Neuronal stem cell (in vitro differentiated cells): ENCODE measurements around the gene MCC.

ENCODE experiments used
- DNase-seq: peaks from one replicate; pipeline ENCODE4 v3.0.0-alpha.2; 2013; ENCODE audit warnings: low spot score
- H2AFZ ChIP-seq: one replicate; pipeline ENCODE4 v1.6.1; 2013; ENCODE audit warnings: mild to moderate bottlenecking, low read length, inconsistent platforms
- H2AK5ac ChIP-seq: 2 replicates; pipeline ENCODE4 v1.6.1; 2013; ENCODE audit warnings: low read depth, mild to moderate bottlenecking, inconsistent platforms, low read length, moderate library complexity, mixed read lengths
- H2BK120ac ChIP-seq: 2 replicates; pipeline ENCODE4 v1.6.1; 2013; ENCODE audit warnings: low read depth, mild to moderate bottlenecking, inconsistent platforms, low read length, moderate library complexity, mixed read lengths
- H2BK12ac ChIP-seq: one replicate; pipeline ENCODE4 v1.6.1; 2013; ENCODE audit warnings: low read length, inconsistent platforms
- H2BK15ac ChIP-seq: 2 replicates; pipeline ENCODE4 v1.6.1; 2013; ENCODE audit warnings: mild to moderate bottlenecking, low read length, inconsistent platforms, mixed read lengths
- H2BK5ac ChIP-seq: one replicate; pipeline ENCODE4 v1.6.1; 2013; ENCODE audit warnings: inconsistent platforms, mild to moderate bottlenecking, low read length, moderate library complexity
- H3K14ac ChIP-seq: one replicate; pipeline ENCODE4 v1.6.1; 2013; ENCODE audit warnings: low read length, inconsistent platforms
- H3K18ac ChIP-seq: 2 replicates; pipeline ENCODE4 v1.6.1; 2013; ENCODE audit warnings: low read length, inconsistent platforms
- H3K23ac ChIP-seq: 2 replicates; pipeline ENCODE4 v1.6.1; 2013; ENCODE audit warnings: low read depth, mild to moderate bottlenecking, mixed read lengths, low read length, inconsistent platforms; ENCODE audit not compliant: poor library complexity
- H3K27ac ChIP-seq: replicated peaks from 3 replicates; pipeline ENCODE4 v1.5.1; 2013; ENCODE audit warnings: low read length, inconsistent platforms
- H3K27me3 ChIP-seq, 3 experiments: 2 replicates each; pipeline ENCODE4 v1.6.1; 2013; ENCODE audit warnings: low read length in 3 of 3, mild to moderate bottlenecking in 2 of 3, inconsistent platforms in 1 of 3, low read depth in 1 of 3, mixed read lengths in 1 of 3, moderate library complexity in 1 of 3; ENCODE audit not compliant: control insufficient read depth in 3 of 3, insufficient read depth in 3 of 3
- H3K36me3 ChIP-seq, 2 donors: replicated peaks in 1 of 2; 2 replicates each; pipeline ENCODE4 v1.6.1; 2013; ENCODE audit warnings: low read length in 2 of 2; ENCODE audit not compliant: control insufficient read depth in 2 of 2, insufficient read depth in 2 of 2
- H3K4ac ChIP-seq: 2 replicates; pipeline ENCODE4 v1.6.1; 2013; ENCODE audit warnings: inconsistent platforms, mild to moderate bottlenecking, low read length, moderate library complexity
- H3K4me1 ChIP-seq, 2 donors: 1 replicate in 1 of 2; 2 replicates in 1 of 2; pipeline ENCODE4 v1.6.1; 2013; ENCODE audit warnings: low read length in 2 of 2, low read depth in 1 of 2; ENCODE audit not compliant: control insufficient read depth in 2 of 2, insufficient read depth in 1 of 2
- H3K4me2 ChIP-seq: one replicate; pipeline ENCODE4 v1.6.1; 2013; ENCODE audit warnings: mild to moderate bottlenecking, low read length, inconsistent platforms; ENCODE audit not compliant: insufficient read depth, poor library complexity, severe bottlenecking
- H3K4me3 ChIP-seq, 2 donors: 2 replicates each; pipeline ENCODE4 v1.5.1; 2013; ENCODE audit warnings: low read length in 2 of 2, mild to moderate bottlenecking in 2 of 2, inconsistent platforms in 1 of 2, moderate library complexity in 1 of 2
- H3K79me1 ChIP-seq: one replicate; pipeline ENCODE4 v1.6.1; 2013; ENCODE audit warnings: low read depth, mild to moderate bottlenecking, inconsistent platforms, low read length, moderate library complexity
- H3K9ac ChIP-seq: one replicate; pipeline ENCODE4 v1.6.1; 2013; ENCODE audit warnings: mild to moderate bottlenecking, low read depth, low read length, inconsistent platforms; ENCODE audit not compliant: poor library complexity
- H3K9me3 ChIP-seq, 2 donors: replicated peaks in 1 of 2; 2 replicates each; pipeline versions ENCODE3 to v1.6.1; 2013; ENCODE audit warnings: low read length in 2 of 2, mild to moderate bottlenecking in 2 of 2, inconsistent platforms in 1 of 2, low read depth in 1 of 2, mixed read lengths in 1 of 2, moderate library complexity in 1 of 2; ENCODE audit not compliant: control insufficient read depth in 2 of 2, insufficient read depth in 1 of 2
- H4K8ac ChIP-seq: one replicate; pipeline ENCODE4 v1.6.1; 2013; ENCODE audit warnings: low read depth, mild to moderate bottlenecking, inconsistent platforms, low read length, moderate library complexity
- H4K91ac ChIP-seq: one replicate; pipeline ENCODE4 v1.6.1; 2013; ENCODE audit warnings: low read length, low read depth, mild to moderate bottlenecking, inconsistent platforms; ENCODE audit not compliant: poor library complexity
- WGBS, 2 donors: extraction: QIAGEN DNeasy Blood & Tissue Kit; methylation state at CpG; one replicate each; pipeline ENCODE4 v1.1.7; 2013; ENCODE audit warnings: missing lambda C conversion rate in 2 of 2, mixed read lengths in 1 of 2; ENCODE audit not compliant: insufficient read length in 2 of 2, insufficient replicate concordance in 1 of 2; ENCODE audit errors: extremely low coverage in 2 of 2; 5-methylcytosine and 5-hydroxymethylcytosine counted together

The MCC gene

DNA sequence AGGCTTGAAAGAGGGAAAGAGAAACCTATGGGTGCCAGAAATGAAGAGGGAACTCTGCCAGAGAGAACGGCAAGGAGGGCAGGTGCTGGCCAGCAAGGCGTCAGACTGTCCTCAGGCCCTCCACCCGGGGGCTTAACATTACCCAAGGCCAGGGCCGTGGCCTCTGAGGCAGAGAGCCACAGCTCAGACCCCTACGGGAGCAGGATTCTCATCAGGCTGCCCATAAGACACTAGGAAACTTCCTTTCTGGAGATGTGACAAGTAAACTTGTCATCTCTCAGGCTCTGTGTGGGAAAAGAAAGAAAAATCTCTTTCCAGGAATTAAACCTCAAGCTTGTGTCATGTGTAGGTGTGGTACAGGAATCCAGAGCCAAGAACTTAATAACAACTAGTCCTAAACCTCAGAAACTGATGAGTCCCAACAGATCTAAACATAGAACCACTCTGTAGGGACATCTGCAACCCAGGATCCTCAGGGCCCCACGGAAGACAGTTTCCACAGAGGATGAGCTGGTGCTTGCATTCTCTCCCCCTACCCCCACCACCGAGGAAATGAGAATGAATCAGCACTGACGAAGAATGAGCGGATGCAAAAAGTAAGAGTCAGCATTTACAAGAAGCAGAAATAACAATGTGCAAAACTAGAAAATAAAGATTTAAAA, 437.4 kb downstream of the MCC start:
- Histone ChIP-seq H3K4me3 (no peak overlapping the region), H2AFZ (no peak overlapping the region), H3K14ac (no peak overlapping the region), H2BK12ac (no peak overlapping the region), H4K8ac (no peak overlapping the region), H3K23ac (no peak overlapping the region), H3K36me3 (peaks cover 0 to 40% of the 10 kb centered on the region in 2 donors), H3K4me2 (no peak overlapping the region), H3K27ac (no peak overlapping the region), H3K79me1 (no peaks in the 10 kb centered on the region), H2AK5ac (no peak overlapping the region), H3K9me3 (no peaks in the 10 kb centered on the region), H2BK15ac (no peak overlapping the region), H2BK5ac (no peak overlapping the region), H2BK120ac (no peak overlapping the region), H3K9ac (no peak overlapping the region), H3K18ac (no peak overlapping the region), H4K91ac (no peak overlapping the region), H3K27me3 (no peaks in the 10 kb centered on the region), H3K4me1 (no peaks in the 10 kb centered on the region), H3K4ac (no peak overlapping the region)
- no CpG with 5 or more reads among the region's 9 CpGs for WGBS, 2 donors
- DNase-seq: no peak

DNA sequence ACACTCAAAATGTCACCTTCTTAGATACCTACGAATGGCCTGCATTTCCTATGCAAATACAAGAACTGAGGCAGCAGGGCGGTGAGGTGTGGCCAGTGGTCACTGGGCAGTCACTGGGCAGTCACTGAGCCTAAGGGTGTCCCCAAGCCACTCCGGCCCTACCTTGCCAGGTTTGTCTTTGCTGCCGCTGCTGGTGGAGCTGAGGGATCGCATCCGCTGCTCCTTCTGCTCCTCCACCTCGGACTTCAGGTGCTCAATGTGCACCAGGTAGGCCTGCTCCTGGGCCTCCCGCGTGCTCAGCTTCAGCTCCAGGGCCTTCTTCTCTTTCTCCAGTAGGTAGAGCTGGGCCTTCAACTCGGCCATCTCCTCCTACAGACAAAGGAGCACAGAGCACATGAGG, 439.3 kb downstream of the MCC start:
- Histone ChIP-seq H3K36me3 (peaks cover 0 to 40% of the 10 kb centered on the region in 2 donors), H4K91ac (no peak overlapping the region), H3K79me1 (no peaks in the 10 kb centered on the region), H3K27ac (no peak overlapping the region), H2BK15ac (no peak overlapping the region), H3K23ac (peak overlapping the region; percentile 13), H2BK12ac (no peak overlapping the region), H3K4me3 (no peak overlapping the region), H3K9me3 (no peaks in the 10 kb centered on the region), H2BK120ac (no peak overlapping the region), H4K8ac (no peak overlapping the region), H3K9ac (no peak overlapping the region), H3K18ac (no peak overlapping the region), H3K4me2 (no peak overlapping the region), H2AK5ac (no peak overlapping the region), H2AFZ (no peak overlapping the region), H3K27me3 (no peaks in the 10 kb centered on the region), H3K4me1 (no peaks in the 10 kb centered on the region), H3K4ac (no peak overlapping the region), H3K14ac (no peak overlapping the region), H2BK5ac (no peak overlapping the region)
- DNase-seq: no peak
- WGBS, 2 donors: no CpG with 5 or more reads among the region's 10 CpGs

DNA sequence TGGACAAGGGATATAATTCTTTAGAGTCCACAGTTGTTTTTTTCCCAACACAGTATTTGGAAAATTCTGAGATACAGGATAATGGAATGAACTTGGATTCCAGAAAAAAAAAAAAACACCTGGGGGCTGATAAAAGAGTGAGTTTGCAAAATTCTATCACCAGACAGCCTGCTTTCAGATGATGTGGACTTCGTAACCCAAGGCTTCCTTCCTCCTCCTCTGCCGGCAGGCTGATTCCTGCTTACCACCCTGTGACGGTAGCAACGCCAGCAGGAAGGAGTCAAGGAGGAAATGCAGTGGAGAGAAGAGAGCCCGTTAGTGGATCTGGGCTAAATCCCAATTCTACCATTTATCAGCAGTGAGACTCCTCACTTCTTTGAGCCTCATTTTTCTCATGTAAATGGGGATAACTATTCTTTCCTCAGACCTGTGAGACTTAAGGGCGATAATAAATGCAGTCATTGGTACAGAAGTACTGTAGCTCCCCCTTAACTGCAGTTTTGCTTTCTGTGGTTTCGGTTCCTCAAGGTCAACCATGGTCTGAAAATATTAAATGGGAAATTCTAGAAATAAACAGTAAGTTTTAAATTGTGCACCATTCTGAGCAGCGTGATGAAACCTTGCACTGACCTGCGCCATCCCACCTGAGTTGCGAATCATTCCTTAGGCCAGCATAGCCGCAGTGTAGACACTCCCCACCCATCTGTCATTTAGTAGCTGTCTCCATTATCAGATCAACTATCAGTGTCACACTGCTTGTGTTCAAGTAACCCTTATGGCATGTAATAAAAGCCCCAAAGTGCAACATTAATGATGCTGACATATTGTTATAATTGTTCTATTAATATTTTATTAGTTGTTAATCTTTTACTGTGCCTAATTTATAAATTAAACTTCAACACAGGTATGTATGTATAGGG, 440.3 kb downstream of the MCC start:
- no peak overlapping the region for H3K4me2 ChIP-seq
- H3K4me1 ChIP-seq: peaks cover 0 to 2% of the 10 kb centered on the region in 2 donors
- no peak overlapping the region for H3K27ac ChIP-seq

GRCh38 chr5:113047234-113047633, 441.0 kb downstream of the MCC start:
- WGBS, 2 donors: no CpG with 5 or more reads among the region's 2 CpGs
- H3K14ac ChIP-seq: no peak overlapping the region
- no peak overlapping the region for H2BK15ac ChIP-seq
- H2BK120ac ChIP-seq: no peak overlapping the region
- no peak overlapping the region for H2AFZ ChIP-seq
- H3K4me2 ChIP-seq: no peak overlapping the region
- no peaks in the 10 kb centered on the region for H3K79me1 ChIP-seq
- H3K4ac ChIP-seq: no peak overlapping the region
- peaks cover 0 to 2% of the 10 kb centered on the region in 2 donors for H3K4me1 ChIP-seq
- no peak overlapping the region for H3K9ac ChIP-seq
- no peak overlapping the region for H2AK5ac ChIP-seq
- H3K4me3 ChIP-seq: no peak overlapping the region
- no peak overlapping the region for H3K18ac ChIP-seq
- H4K91ac ChIP-seq: no peak overlapping the region
- H3K23ac ChIP-seq: no peak overlapping the region
- no peak for DNase-seq
- no peak overlapping the region for H4K8ac ChIP-seq
- H3K27ac ChIP-seq: no peak overlapping the region
- no peaks in the 10 kb centered on the region for H3K27me3 ChIP-seq
- no peak overlapping the region for H2BK12ac ChIP-seq
- peaks cover 0 to 29% of the 10 kb centered on the region in 2 donors for H3K36me3 ChIP-seq
- no peak overlapping the region for H2BK5ac ChIP-seq
- H3K9me3 ChIP-seq: no peaks in the 10 kb centered on the region

More for the DNA sequence above, 440.3 kb downstream of the MCC start:
- no peak overlapping the region for H2AK5ac ChIP-seq
- no peak for DNase-seq
- H2BK120ac ChIP-seq: no peak overlapping the region
- H3K79me1 ChIP-seq: no peaks in the 10 kb centered on the region
- no peak overlapping the region for H2BK5ac ChIP-seq
- H2AFZ ChIP-seq: no peak overlapping the region
- no peak overlapping the region for H3K18ac ChIP-seq
- no peak overlapping the region for H4K91ac ChIP-seq
- no CpG with 5 or more reads among the region's 11 CpGs for WGBS, 2 donors
- peaks cover 0 to 32% of the 10 kb centered on the region in 2 donors for H3K36me3 ChIP-seq
- no peak overlapping the region for H2BK12ac ChIP-seq
- H3K23ac ChIP-seq: no peak overlapping the region
- no peak overlapping the region for H3K14ac ChIP-seq
- no peaks in the 10 kb centered on the region for H3K27me3 ChIP-seq
- no peak overlapping the region for H2BK15ac ChIP-seq
- H3K4ac ChIP-seq: no peak overlapping the region
- no peak overlapping the region for H4K8ac ChIP-seq
- no peak overlapping the region for H3K4me3 ChIP-seq
- no peaks in the 10 kb centered on the region for H3K9me3 ChIP-seq
- H3K9ac ChIP-seq: no peak overlapping the region
